Gastrocnemius medialis (tissue), 4 donors: ENCODE data around the gene PLA2G4F. TPM values are rescaled to one million over a fixed set of nuclear protein-coding genes. Genes with fewer than 3 reads are reported as not detected.

Source experiments
- ATAC-seq, 2 donors: fragments of 150-250 bp; one replicate each; pipeline ENCODE4 v1.9.1; 2016
- DNase-seq, 2 donors: peaks; one replicate each; pipeline ENCODE4 v3.0.0-alpha.2; 2019
- H3K27ac ChIP-seq, 4 donors: fragments of 200-600 bp; sonication (generic); 1 replicate in 1 of 4; 2 replicates in 3 of 4; pipeline ENCODE4 v1.5.1; 2016 to 2018; ENCODE audit warnings: mild to moderate bottlenecking in 2 of 4, moderate library complexity in 1 of 4
- H3K27me3 ChIP-seq, 3 donors: fragments of 200-600 bp; sonication (generic) in 2 of 3; 1 replicate in 1 of 3; 2 replicates in 2 of 3; pipeline versions ENCODE4 v1.5.1 to v1.6.0; 2016 to 2019; ENCODE audit warnings: mild to moderate bottlenecking in 1 of 3, moderate library complexity in 1 of 3
- H3K36me3 ChIP-seq, 2 donors: fragments of 200-600 bp; sonication (generic) in 1 of 2; one replicate each; pipeline ENCODE4 v1.5.1; 2017 to 2018
- H3K4me1 ChIP-seq, 2 donors: fragments of 200-600 bp; sonication (generic) in 1 of 2; one replicate each; pipeline ENCODE4 v1.5.1; 2016 to 2017; ENCODE audit warnings: mild to moderate bottlenecking in 2 of 2
- H3K4me3 ChIP-seq, 4 donors: fragments of 200-600 bp; sonication (generic) in 3 of 4; 1 replicate in 1 of 4; 2 replicates in 3 of 4; pipeline ENCODE4 v1.5.1; 2016 to 2019; ENCODE audit warnings: mild to moderate bottlenecking in 2 of 4
- H3K9me3 ChIP-seq, 3 donors: fragments of 200-600 bp; sonication (generic) in 2 of 3; 1 replicate in 1 of 3; 2 replicates in 2 of 3; pipeline ENCODE4 v1.5.1; 2016 to 2019
- POLR2A ChIP-seq, 2 donors: fragments of 450-650 bp; IDR thresholded peaks; one replicate each; pipeline ENCODE4 v1.6.1; 2017; ENCODE audit warnings: antibody characterized with exemption in 2 of 2, mild to moderate bottlenecking in 2 of 2, moderate library complexity in 2 of 2
- in situ Hi-C, 4 donors: fragments of 200-750 bp; cut with MboI; loops; one replicate each; pipeline versions ENCODE4 v1.15.0 to v1.8.0; 2017; ENCODE audit warnings: low sequenced_read_pairs in 4 of 4
- intact Hi-C: fragments of 100-400 bp; cut with DNase I; formaldehyde crosslinking; loops from one replicate; pipeline ENCODE4 v1.15.1; 2023; ENCODE audit warnings: low total_unique reads
- total RNA-seq, 4 donors: library from RNA; depleted of rRNA; stranded (reverse); fragments of >200 nt; gene quantifications; one replicate each; pipeline versions ENCODE4 v1.1.0 to v1.2.3, GENCODE V29; 2016
- TF ChIP-seq, protein P1 (sequence below), 5 experiments: fragments of 450-650 bp in 3 of 5; fragments of 200-600 bp in 2 of 5; sonication (generic) in 2 of 5; IDR thresholded peaks in 4 of 5; conservative IDR thresholded peaks in 1 of 5; 1 replicate in 4 of 5; 2 replicates in 1 of 5; pipeline ENCODE4 v1.5.1; 2016 to 2019; ENCODE audit warnings: antibody characterized with exemption in 5 of 5, mild to moderate bottlenecking in 3 of 5, moderate library complexity in 3 of 5

The PLA2G4F gene
- total RNA-seq, 4 donors from 2014 or later = 1.0 to 8.4 (median 4.9) TPM

DNA sequence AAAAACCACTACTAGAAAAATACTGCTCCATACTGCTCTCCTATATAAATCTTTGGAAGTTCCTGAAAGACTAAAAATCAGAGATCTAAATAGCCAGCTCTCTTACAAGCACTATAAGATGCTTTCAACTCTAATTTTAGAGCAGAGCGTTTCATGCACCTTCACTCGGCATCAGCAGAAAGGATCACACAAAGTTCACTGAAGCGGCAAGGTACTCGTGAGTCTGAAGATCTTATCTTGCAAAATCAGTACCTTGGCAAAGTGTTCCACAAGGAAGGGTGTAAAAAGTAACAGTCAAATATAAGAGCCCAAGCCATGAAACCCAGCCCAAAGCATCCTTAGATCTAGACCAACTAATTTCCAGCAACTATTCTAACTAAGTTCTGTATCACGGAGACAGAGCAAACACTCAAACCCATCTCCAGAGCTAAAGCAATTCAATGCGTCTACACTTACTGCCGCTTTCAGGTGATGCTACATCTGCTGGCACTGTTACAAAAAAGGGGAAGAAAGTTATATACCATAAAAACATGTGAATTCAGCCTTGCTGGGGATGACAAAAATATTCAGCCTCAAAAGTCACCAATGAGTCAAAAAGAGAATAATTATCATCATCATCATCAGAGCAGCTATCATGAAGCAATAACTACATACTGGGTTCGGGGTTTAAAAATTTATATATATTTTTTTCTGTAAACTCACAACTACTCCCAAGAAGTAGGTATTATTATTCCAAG, 35.3 kb upstream of the PLA2G4F start:
- no peak for TF ChIP-seq POLR2A (IDR thresholded peaks at IDR 0.05)
- TF ChIP-seq, protein P1, sequence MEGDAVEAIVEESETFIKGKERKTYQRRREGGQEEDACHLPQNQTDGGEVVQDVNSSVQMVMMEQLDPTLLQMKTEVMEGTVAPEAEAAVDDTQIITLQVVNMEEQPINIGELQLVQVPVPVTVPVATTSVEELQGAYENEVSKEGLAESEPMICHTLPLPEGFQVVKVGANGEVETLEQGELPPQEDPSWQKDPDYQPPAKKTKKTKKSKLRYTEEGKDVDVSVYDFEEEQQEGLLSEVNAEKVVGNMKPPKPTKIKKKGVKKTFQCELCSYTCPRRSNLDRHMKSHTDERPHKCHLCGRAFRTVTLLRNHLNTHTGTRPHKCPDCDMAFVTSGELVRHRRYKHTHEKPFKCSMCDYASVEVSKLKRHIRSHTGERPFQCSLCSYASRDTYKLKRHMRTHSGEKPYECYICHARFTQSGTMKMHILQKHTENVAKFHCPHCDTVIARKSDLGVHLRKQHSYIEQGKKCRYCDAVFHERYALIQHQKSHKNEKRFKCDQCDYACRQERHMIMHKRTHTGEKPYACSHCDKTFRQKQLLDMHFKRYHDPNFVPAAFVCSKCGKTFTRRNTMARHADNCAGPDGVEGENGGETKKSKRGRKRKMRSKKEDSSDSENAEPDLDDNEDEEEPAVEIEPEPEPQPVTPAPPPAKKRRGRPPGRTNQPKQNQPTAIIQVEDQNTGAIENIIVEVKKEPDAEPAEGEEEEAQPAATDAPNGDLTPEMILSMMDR (IDR thresholded peaks at IDR 0.05 in 4 of 5, conservative IDR thresholded peaks at IDR 0.05 in 1 of 5) = no peak
- ATAC-seq (no peak), DNase-seq (no peak)
- Histone ChIP-seq H3K9me3 (no peaks in the 10 kb centered on the region), H3K36me3 (peaks cover 0 to 42% of the 10 kb centered on the region in 2 donors), H3K27ac (no peak overlapping the region), H3K27me3 (no peaks in the 10 kb centered on the region), H3K4me1 (no peaks in the 10 kb centered on the region), H3K4me3 (no peak overlapping the region)
- in situ Hi-C loops = no loop called here
- intact Hi-C loops = loop anchor here (10.0 kb wide), 1 partner anchor 123 kb away; no protein-coding TSS in a partner anchor

DNA sequence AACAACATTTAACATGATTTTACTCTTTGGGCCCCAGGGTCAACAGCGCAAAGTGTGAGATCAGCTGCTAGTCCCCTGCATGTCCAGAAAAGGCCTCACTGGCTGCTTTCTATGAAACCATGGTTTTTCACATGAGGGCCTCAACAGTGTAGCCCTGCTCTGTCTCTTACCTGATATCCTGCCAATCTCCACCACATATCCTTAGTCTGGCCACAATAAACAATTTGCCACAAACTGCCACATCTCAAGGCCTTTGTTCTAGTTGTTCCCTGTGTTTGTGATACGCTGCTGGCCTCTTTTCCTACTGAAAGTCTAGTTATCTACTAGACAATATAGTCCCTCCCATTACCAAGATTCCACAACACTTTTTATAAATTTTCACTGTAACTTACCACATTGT, 33.9 kb upstream of the PLA2G4F start:
- no peaks in the 10 kb centered on the region for H3K27me3 ChIP-seq
- H3K4me3 ChIP-seq = no peak overlapping the region
- DNase-seq (no peak), ATAC-seq (no peak)
- H3K27ac ChIP-seq = no peak overlapping the region
- intact Hi-C loops (loop anchor here (10.0 kb wide), 1 partner anchor 124 kb away; no protein-coding TSS in a partner anchor), in situ Hi-C loops (no loop called here)
- no peaks in the 10 kb centered on the region for H3K9me3 ChIP-seq
- H3K4me1 ChIP-seq = no peaks in the 10 kb centered on the region
- H3K36me3 ChIP-seq = peaks cover 0 to 56% of the 10 kb centered on the region in 2 donors
- TF ChIP-seq POLR2A (IDR thresholded peaks at IDR 0.05) = no peak
- TF ChIP-seq, protein P1 (IDR thresholded peaks at IDR 0.05 in 4 of 5, conservative IDR thresholded peaks at IDR 0.05 in 1 of 5) = no peak

DNA sequence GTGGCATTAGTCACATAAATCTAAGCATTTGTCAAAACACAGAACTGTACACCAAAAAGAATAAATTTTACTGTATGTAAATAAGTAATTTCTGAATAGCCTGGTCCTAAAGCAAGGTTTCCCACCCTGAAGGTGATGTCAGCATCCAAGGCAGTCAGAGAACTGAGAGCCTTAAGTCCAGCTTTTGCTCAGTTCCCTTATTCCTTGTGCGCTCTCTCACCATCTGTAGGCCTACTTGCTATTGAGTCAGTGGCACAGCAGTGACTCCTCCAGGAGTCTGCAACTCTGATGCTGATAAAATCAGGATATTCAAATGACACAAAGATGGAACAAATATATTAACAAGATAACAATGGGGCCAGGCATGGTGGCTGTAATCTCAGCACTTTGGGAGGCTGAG, 29.4 kb upstream of the PLA2G4F start:
- no peak for DNase-seq
- no peak overlapping the region for H3K27ac ChIP-seq
- H3K27me3 ChIP-seq = no peaks in the 10 kb centered on the region
- in situ Hi-C loops = no loop called here
- intact Hi-C loops = loop anchor here (10.0 kb wide), 1 partner anchor 61 kb away; no protein-coding TSS in a partner anchor
- peaks cover 0 to 94% of the 10 kb centered on the region in 2 donors for H3K36me3 ChIP-seq
- no peak overlapping the region for H3K4me3 ChIP-seq
- TF ChIP-seq, protein P1 (IDR thresholded peaks at IDR 0.05 in 4 of 5, conservative IDR thresholded peaks at IDR 0.05 in 1 of 5) = no peak
- no peak for TF ChIP-seq POLR2A (IDR thresholded peaks at IDR 0.05)
- ATAC-seq = no peak
- no peaks in the 10 kb centered on the region for H3K9me3 ChIP-seq
- H3K4me1 ChIP-seq = no peaks in the 10 kb centered on the region

DNA sequence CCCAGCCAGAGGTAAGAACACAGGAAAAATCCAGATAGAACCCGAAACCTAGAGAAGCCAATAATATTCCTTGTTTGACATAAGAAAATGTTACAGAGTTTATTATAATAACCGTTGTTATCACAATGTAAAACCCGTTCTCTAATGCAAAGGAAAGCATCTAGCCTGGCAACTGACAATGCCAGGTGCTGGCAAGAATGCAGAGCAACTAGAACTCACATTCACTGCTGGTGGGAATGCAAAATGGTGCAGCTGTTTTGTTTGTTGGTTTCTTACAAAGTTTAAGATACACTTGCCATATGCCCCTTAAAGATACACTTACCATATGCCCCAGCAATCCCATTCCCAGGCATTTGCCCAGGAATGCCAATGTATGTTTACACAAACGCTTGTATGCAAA, 28.3 kb upstream of the PLA2G4F start:
- in situ Hi-C loops (no loop called here), intact Hi-C loops (loop anchor here (5.0 to 10.0 kb wide), 2 partner anchors 60 to 347 kb away; partner anchors contain the start of gene PLA2G4B)
- Histone ChIP-seq H3K9me3 (no peaks in the 10 kb centered on the region), H3K4me3 (no peak overlapping the region), H3K4me1 (no peaks in the 10 kb centered on the region), H3K27me3 (no peaks in the 10 kb centered on the region), H3K27ac (no peak overlapping the region), H3K36me3 (peaks cover 0 to 84% of the 10 kb centered on the region in 2 donors)
- TF ChIP-seq, protein P1 (IDR thresholded peaks at IDR 0.05 in 4 of 5, conservative IDR thresholded peaks at IDR 0.05 in 1 of 5) = no peak
- TF ChIP-seq POLR2A (IDR thresholded peaks at IDR 0.05) = no peak
- ATAC-seq (no peak), DNase-seq (no peak)
